GM21619 (cell line): ENCODE measurements around the gene ZNF256.

ENCODE experiments used
- ATAC-seq: cut with Tn5 transposase; IDR thresholded peaks from one replicate; pipeline ENCODE4 v1.9.1; 2021; ENCODE audit not compliant: unreplicated experiment

Gene ZNF256

DNA sequence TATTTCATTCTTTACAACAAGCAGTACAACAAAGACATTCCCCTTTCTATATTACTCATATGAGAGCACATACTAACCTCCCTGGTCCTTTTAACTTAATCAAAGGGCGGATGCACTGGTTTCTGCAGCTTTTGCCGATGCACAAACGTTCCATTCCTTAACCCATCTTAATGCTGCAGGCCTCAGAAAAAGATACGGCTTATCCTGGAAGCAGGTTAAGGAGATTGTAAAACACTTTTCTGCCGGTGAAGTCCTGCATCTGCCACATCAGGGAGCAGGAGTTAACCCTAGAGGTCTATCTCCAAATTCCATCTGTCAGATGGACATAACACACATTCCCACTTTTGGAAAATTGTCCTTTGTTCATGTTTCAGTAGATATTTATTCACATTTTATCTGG lies 47.2 kb downstream of the ZNF256 start:
- ATAC-seq, result no peak
